Measurements from ENCODE around the gene RASSF3. TPM values are rescaled to one million over a fixed set of nuclear protein-coding genes. Genes with fewer than 3 reads are reported as not detected.
A peak's percentile ranks its signal among the peaks of the same experiment; 100 is the strongest.

RASSF3 gene
- total and polyA plus RNA-seq, 2 of the 13 experiments (the other 11 are each of a cell fraction or from before 2014, with no cell fraction given), result 15.5 to 16.0 TPM

DNA sequence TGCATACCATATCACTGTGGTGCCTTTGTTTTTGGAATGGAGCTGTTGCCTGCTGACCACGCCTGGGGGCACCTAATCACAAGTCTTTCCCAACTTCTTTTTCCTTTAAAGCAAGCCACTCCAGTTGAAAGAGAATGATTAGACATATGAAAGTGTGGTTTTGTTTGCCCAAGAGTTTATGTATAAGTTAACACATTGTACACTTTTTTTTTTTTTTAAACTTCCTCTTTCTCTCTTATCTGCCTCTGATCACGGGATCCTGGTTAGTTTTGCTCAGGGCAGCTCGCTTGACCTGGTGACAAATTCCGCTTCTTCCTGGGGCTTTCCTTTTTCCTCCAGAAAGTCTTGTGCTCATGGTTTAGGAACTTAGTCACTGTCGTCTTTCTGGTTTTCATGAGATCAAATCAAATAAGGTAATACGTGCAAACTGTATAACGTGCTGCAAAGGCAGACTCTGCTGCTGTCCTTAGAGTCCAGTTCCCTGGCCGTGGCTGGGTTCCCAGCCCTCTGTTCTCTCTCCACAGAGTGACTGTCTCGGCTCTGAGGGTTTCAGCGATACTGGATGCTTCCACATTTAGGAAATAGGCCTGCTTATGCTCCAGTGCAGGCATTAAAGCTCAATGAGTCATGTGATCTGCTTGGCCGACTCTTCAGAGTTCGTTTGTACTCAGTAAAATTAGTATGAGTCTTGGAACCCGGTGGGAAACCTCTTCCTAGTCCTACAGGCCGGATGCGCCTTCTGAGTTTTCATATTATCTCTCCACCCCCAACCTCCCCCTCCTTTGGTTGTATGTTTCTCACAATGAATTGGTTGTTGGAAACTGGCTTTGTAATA lies 15.2 kb downstream of the RASSF3 start (continued):
- peak; percentile 24; the same call in 1 of the 2 replicates for TF ChIP-seq CREM (IDR thresholded peaks at IDR 0.05)
- TF ChIP-seq CREM (CRISPR knock-in tag; IDR thresholded peaks at IDR 0.05), result no peak
- no peak for TF ChIP-seq ZNF333 (CRISPR knock-in tag; IDR thresholded peaks at IDR 0.05; ENCODE audit: borderline replicate concordance)
- TF ChIP-seq MIER3 (CRISPR knock-in tag; IDR thresholded peaks at IDR 0.05; ENCODE audit: borderline replicate concordance), result no peak
- TF ChIP-seq, protein P1, sequence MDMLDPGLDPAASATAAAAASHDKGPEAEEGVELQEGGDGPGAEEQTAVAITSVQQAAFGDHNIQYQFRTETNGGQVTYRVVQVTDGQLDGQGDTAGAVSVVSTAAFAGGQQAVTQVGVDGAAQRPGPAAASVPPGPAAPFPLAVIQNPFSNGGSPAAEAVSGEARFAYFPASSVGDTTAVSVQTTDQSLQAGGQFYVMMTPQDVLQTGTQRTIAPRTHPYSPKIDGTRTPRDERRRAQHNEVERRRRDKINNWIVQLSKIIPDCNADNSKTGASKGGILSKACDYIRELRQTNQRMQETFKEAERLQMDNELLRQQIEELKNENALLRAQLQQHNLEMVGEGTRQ (IDR thresholded peaks at IDR 0.05; ENCODE audit: low read depth, low read length), result 0 out of 2 replicates have a peak, but pooled peaks have one; percentile 19
- TF ChIP-seq, protein P1 (CRISPR knock-in tag; IDR thresholded peaks at IDR 0.05; ENCODE audit: borderline replicate concordance), result no peak; the same call in 1 of the 2 replicates
- TF ChIP-seq, protein P2, sequence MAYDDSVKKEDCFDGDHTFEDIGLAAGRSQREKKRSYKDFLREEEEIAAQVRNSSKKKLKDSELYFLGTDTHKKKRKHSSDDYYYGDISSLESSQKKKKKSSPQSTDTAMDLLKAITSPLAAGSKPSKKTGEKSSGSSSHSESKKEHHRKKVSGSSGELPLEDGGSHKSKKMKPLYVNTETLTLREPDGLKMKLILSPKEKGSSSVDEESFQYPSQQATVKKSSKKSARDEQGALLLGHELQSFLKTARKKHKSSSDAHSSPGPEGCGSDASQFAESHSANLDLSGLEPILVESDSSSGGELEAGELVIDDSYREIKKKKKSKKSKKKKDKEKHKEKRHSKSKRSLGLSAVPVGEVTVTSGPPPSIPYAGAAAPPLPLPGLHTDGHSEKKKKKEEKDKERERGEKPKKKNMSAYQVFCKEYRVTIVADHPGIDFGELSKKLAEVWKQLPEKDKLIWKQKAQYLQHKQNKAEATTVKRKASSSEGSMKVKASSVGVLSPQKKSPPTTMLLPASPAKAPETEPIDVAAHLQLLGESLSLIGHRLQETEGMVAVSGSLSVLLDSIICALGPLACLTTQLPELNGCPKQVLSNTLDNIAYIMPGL (CRISPR knock-in tag; IDR thresholded peaks at IDR 0.05; ENCODE audit: borderline replicate concordance in 1 of 2, low read depth in 1 of 2), result 0 out of 4 replicates have a peak, but pooled peaks of 1 of the 2 experiments have one; percentile 48
- peak; percentile 71; the same call in 1 of the 2 replicates for TF ChIP-seq ELF3 (CRISPR knock-in tag; IDR thresholded peaks at IDR 0.05)
- TF ChIP-seq PPARG (CRISPR knock-in tag; conservative IDR thresholded peaks at IDR 0.05), result 0 out of 2 replicates have a peak, but pooled peaks have one; percentile 26
- TF ChIP-seq RARA (CRISPR knock-in tag; IDR thresholded peaks at IDR 0.05), result peak; percentile 20; the same call in 1 of the 2 replicates
- peak; percentile 47; the same call in 1 of the 2 replicates for TF ChIP-seq ZNF878 (CRISPR knock-in tag; IDR thresholded peaks at IDR 0.05)
- TF ChIP-seq POGZ (CRISPR knock-in tag; IDR thresholded peaks at IDR 0.05), result 0 out of 2 replicates have a peak, but pooled peaks have one; percentile 12
- TF ChIP-seq ZFX (CRISPR knock-in tag; IDR thresholded peaks at IDR 0.05; ENCODE audit: low read depth), result peak; percentile 26; the same call in 1 of the 2 replicates
- TF ChIP-seq, protein P3, sequence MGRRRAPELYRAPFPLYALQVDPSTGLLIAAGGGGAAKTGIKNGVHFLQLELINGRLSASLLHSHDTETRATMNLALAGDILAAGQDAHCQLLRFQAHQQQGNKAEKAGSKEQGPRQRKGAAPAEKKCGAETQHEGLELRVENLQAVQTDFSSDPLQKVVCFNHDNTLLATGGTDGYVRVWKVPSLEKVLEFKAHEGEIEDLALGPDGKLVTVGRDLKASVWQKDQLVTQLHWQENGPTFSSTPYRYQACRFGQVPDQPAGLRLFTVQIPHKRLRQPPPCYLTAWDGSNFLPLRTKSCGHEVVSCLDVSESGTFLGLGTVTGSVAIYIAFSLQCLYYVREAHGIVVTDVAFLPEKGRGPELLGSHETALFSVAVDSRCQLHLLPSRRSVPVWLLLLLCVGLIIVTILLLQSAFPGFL (CRISPR knock-in tag; IDR thresholded peaks at IDR 0.05), result no peak
- peak; percentile 25; the same call in 1 of the 2 replicates for TF ChIP-seq TAF1 (CRISPR knock-in tag; IDR thresholded peaks at IDR 0.05)
- no peak for TF ChIP-seq MED1 (CRISPR knock-in tag; IDR thresholded peaks at IDR 0.05)
- peak; percentile 46; the same call in 1 of the 2 replicates for TF ChIP-seq ZMYM4 (CRISPR knock-in tag; IDR thresholded peaks at IDR 0.05)
- TF ChIP-seq, protein P4, sequence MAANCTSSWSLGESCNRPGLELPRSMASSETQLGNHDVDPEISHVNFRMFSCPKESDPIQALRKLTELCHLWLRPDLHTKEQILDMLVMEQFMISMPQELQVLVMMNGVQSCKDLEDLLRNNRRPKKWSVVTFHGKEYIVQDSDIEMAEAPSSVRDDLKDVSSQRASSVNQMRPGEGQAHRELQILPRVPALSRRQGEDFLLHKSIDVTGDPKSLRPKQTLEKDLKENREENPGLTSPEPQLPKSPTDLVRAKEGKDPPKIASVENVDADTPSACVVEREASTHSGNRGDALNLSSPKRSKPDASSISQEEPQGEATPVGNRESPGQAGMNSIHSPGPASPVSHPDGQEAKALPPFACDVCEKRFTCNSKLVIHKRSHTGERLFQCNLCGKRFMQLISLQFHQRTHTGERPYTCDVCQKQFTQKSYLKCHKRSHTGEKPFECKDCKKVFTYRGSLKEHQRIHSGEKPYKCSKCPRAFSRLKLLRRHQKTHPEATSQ (CRISPR knock-in tag; IDR thresholded peaks at IDR 0.05; ENCODE audit: borderline replicate concordance), result no peak

Measured in HepG2 (cell line).